ENCODE data around the gene STXBP4. TPM values are rescaled to one million over a fixed set of nuclear protein-coding genes. Genes with fewer than 3 reads are reported as not detected.
A peak's percentile ranks its signal among the peaks of the same experiment; 100 is the strongest.

The STXBP4 gene
- total RNA-seq, 1 experiment from 2014 or later, result 13.6 TPM

GRCh38 chr17:55157165-55157564 lies 188.6 kb downstream of the STXBP4 start:
- Histone ChIP-seq H4K20me1 (ENCODE audit: insufficient read depth) (no peaks in the 10 kb centered on the region), H3K9me3 (ENCODE audit: control insufficient read depth in 1 of 2, insufficient read depth in 1 of 2, low read depth in 1 of 2, low read length in 2 of 2) (no peaks in the 10 kb centered on the region), H3K36me3 (ENCODE audit: control insufficient read depth in 1 of 2, insufficient read depth in 2 of 2, low read length in 2 of 2) (no peaks in the 10 kb centered on the region), H3K9ac (ENCODE audit: low read length) (no peak overlapping the region), H3K27me3 (ENCODE audit: insufficient read depth, low read length) (no peaks in the 10 kb centered on the region), H3K9me2 (ENCODE audit: insufficient read depth) (no peaks in the 10 kb centered on the region), H3K79me2 (ENCODE audit: insufficient read depth, low read length) (no peaks in the 10 kb centered on the region), H3K4me1 (ENCODE audit: control insufficient read depth in 1 of 2, insufficient read depth in 2 of 2, low read length in 2 of 2) (peaks cover 31 to 50% of the 10 kb centered on the region in 2 experiments), H3K4me2 (ENCODE audit: low read length) (peak overlapping the region; percentile 40), H3K4me3 (replicated peaks in 1 of 2; ENCODE audit: low read depth in 1 of 2, low read length in 2 of 2) (no peak overlapping the region), H3K27ac (ENCODE audit: low read depth, low read length) (no peak overlapping the region), H2AFZ (ENCODE audit: low read depth, low read length, poor library complexity, severe bottlenecking) (no peak overlapping the region)
- DNase-seq (ENCODE audit: low read depth, low spot score) (no peak), ATAC-seq (no peak)
- no peak for TF ChIP-seq YY1 (IDR thresholded peaks at IDR 0.05; ENCODE audit: extremely low read depth, insufficient replicate concordance, low read depth, low read length)
- no peak for TF ChIP-seq ZFX (IDR thresholded peaks at IDR 0.05)
- no peak for TF ChIP-seq ZBTB33 (IDR thresholded peaks at IDR 0.05; ENCODE audit: extremely low read depth, insufficient replicate concordance, low read length)
- no peak for TF ChIP-seq CTCF (IDR thresholded peaks at IDR 0.05 in 2 of 3, conservative IDR thresholded peaks at IDR 0.05 in 1 of 3; ENCODE audit: borderline replicate concordance in 1 of 3, insufficient read depth in 1 of 3, low read depth in 2 of 3, low read length in 2 of 3)
- peak; percentile 30; the same call in 1 of the 2 replicates for TF ChIP-seq MAX (IDR thresholded peaks at IDR 0.05)
- TF ChIP-seq ATF3 (IDR thresholded peaks at IDR 0.05), result no peak
- no peak for TF ChIP-seq EGR1 (IDR thresholded peaks at IDR 0.05; ENCODE audit: low read depth)
- no peak for TF ChIP-seq EZH2 (IDR thresholded peaks at IDR 0.05)
- peak; percentile 17; the same call in 1 of the 2 replicates for TF ChIP-seq JUND (IDR thresholded peaks at IDR 0.05)
- no peak for TF ChIP-seq POLR2A (IDR thresholded peaks at IDR 0.05; ENCODE audit: borderline replicate concordance, extremely low read depth, insufficient read depth, insufficient read length)
- no peak for TF ChIP-seq REST (IDR thresholded peaks at IDR 0.05; ENCODE audit: low read depth)
- no peak for TF ChIP-seq ELF1 (IDR thresholded peaks at IDR 0.05; ENCODE audit: borderline replicate concordance, low read depth)
- POLR2A ChIA-PET, result no interaction called here
- no TSS peak for BruUV-seq (replicated peaks)
- RAD21 ChIA-PET (ENCODE audit: low non-redundant PET in 1 of 2, low total read pairs in 2 of 2, uncharacterized antibody in 2 of 2, unreplicated experiment in 2 of 2), result no interaction called here
- CTCF ChIA-PET, result no interaction called here
- intact Hi-C loops (cut with micrococcal nuclease), result no loop called here
